ENCODE data around the gene GART.

Gene GART

GRCh38 chr21:33458861-33459260 lies 83.1 kb downstream of the GART start:
- no peak for DNase-seq

- no peak for DNase-seq
Observed at GRCh38 chr21:33455686-33456446, 86.1 kb downstream of the GART start.
